HepG2 (cell line): ENCODE measurements around the gene PIP4K2C. TPM values are rescaled to one million over a fixed set of nuclear protein-coding genes. Genes with fewer than 3 reads are reported as not detected.

Experiments used
- ETV5 ChIP-seq: IDR thresholded peaks from 2 replicates; pipeline ENCODE4 v1.6.1; 2018; ENCODE audit warnings: missing biosample characterization, missing genetic modification reagents, inconsistent platforms, borderline replicate concordance
- IRX3 ChIP-seq: sonication (generic); formaldehyde crosslinking; IDR thresholded peaks from 2 replicates; pipeline ENCODE4 v1.8.1; 2023; ENCODE audit warnings: mild to moderate bottlenecking, low read depth, missing genetic modification reagents, borderline replicate concordance
- KDM5A ChIP-seq: fragments of 200-600 bp; sonication (generic); IDR thresholded peaks from 2 replicates; pipeline ENCODE4 v1.7.0; 2018; ENCODE audit warnings: antibody characterized with exemption, mild to moderate bottlenecking, low read length, borderline replicate concordance
- NFKBIZ ChIP-seq: IDR thresholded peaks from 2 replicates; pipeline ENCODE4 v1.6.1; 2018; ENCODE audit warnings: missing genetic modification reagents, missing compliant biosample characterization
- NR2F1 ChIP-seq, 2 experiments: fragments of 450-650 bp in 1 of 2; formaldehyde crosslinking in 1 of 2; IDR thresholded peaks; 2 replicates each; pipeline versions ENCODE4 v1.5.0 to v1.6.1; 2016 to 2020; ENCODE audit warnings: mild to moderate bottlenecking in 1 of 2, missing compliant biosample characterization in 1 of 2, missing genetic modification reagents in 1 of 2, moderate library complexity in 1 of 2
- SUZ12 ChIP-seq: fragments of 150-350 bp; IDR thresholded peaks from 2 replicates; pipeline ENCODE4 v1.6.1; 2014; ENCODE audit warnings: low read depth, low read length
- WIZ ChIP-seq: sonication (generic); formaldehyde crosslinking; IDR thresholded peaks from 2 replicates; pipeline ENCODE4 v1.5.1; 2020; ENCODE audit warnings: mild to moderate bottlenecking, missing genetic modification reagents
- YY1 ChIP-seq: IDR thresholded peaks from 2 replicates; pipeline ENCODE4 v1.6.1; 2011; ENCODE audit warnings: low read length, low read depth, moderate library complexity, mild to moderate bottlenecking; ENCODE audit not compliant: insufficient read depth, insufficient replicate concordance
- ZBTB20 ChIP-seq: sonication (generic); formaldehyde crosslinking; IDR thresholded peaks from 2 replicates; pipeline ENCODE4 v1.8.1; 2023; ENCODE audit warnings: missing genetic modification reagents, low read depth, mild to moderate bottlenecking, borderline replicate concordance
- ZNF331 ChIP-seq: sonication (generic); formaldehyde crosslinking; IDR thresholded peaks from 2 replicates; pipeline ENCODE4 v1.4.0; 2020; ENCODE audit warnings: missing genetic modification reagents
- ZNF343 ChIP-seq: sonication (generic); formaldehyde crosslinking; IDR thresholded peaks from 2 replicates; pipeline ENCODE4 v1.4.0; 2020; ENCODE audit warnings: mild to moderate bottlenecking, missing genetic modification reagents
- ZNF558 ChIP-seq: sonication (generic); formaldehyde crosslinking; IDR thresholded peaks from 2 replicates; pipeline ENCODE4 v1.9.0; 2022; ENCODE audit warnings: mild to moderate bottlenecking, missing genetic modification reagents, borderline replicate concordance
- polyA plus RNA-seq, 8 experiments: library from polyadenylated mRNA; depleted of rRNA in 3 of 8; stranded (reverse) in 7 of 8; unstranded in 1 of 8; fragments of >200 nt; fragmentation: Illumina TruSeq in 4 of 8; extraction: Trizol in 4 of 8; gene quantifications; 2 replicates each; pipeline versions ENCODE4 v1.2.1 to v1.2.3, GENCODE V29; 2011 to 2016; ENCODE audit warnings: low read depth in 4 of 8, missing spikeins in 1 of 8, mixed read lengths in 1 of 8; ENCODE audit not compliant: insufficient read depth in 1 of 8
- total RNA-seq, 5 experiments: library from RNA; depleted of rRNA; stranded (reverse); fragments of >200 nt; fragmentation: Illumina TruSeq; extraction: Trizol; gene quantifications; 2 replicates each; pipeline ENCODE4 v1.2.3, GENCODE V29; 2016; ENCODE audit warnings: low read depth in 1 of 5
- TF ChIP-seq, protein P1 (sequence below): sonication (generic); formaldehyde crosslinking; IDR thresholded peaks from 2 replicates; pipeline ENCODE4 v1.4.0; 2020; ENCODE audit warnings: missing genetic modification reagents, borderline replicate concordance
- TF ChIP-seq, protein P2 (sequence below): sonication (generic); formaldehyde crosslinking; IDR thresholded peaks from 2 replicates; pipeline ENCODE4 v1.4.0; 2020; ENCODE audit warnings: missing genetic modification reagents, borderline replicate concordance
- TF ChIP-seq, protein P3 (sequence below): sonication (generic); formaldehyde crosslinking; IDR thresholded peaks from 2 replicates; pipeline ENCODE4 v1.8.0; 2022; ENCODE audit warnings: missing genetic modification reagents, mild to moderate bottlenecking, borderline replicate concordance

PIP4K2C gene
- total and polyA plus RNA-seq, 2 of the 13 experiments (the other 11 are each of a cell fraction or from before 2014, with no cell fraction given) = 23.3 to 26.4 TPM

DNA sequence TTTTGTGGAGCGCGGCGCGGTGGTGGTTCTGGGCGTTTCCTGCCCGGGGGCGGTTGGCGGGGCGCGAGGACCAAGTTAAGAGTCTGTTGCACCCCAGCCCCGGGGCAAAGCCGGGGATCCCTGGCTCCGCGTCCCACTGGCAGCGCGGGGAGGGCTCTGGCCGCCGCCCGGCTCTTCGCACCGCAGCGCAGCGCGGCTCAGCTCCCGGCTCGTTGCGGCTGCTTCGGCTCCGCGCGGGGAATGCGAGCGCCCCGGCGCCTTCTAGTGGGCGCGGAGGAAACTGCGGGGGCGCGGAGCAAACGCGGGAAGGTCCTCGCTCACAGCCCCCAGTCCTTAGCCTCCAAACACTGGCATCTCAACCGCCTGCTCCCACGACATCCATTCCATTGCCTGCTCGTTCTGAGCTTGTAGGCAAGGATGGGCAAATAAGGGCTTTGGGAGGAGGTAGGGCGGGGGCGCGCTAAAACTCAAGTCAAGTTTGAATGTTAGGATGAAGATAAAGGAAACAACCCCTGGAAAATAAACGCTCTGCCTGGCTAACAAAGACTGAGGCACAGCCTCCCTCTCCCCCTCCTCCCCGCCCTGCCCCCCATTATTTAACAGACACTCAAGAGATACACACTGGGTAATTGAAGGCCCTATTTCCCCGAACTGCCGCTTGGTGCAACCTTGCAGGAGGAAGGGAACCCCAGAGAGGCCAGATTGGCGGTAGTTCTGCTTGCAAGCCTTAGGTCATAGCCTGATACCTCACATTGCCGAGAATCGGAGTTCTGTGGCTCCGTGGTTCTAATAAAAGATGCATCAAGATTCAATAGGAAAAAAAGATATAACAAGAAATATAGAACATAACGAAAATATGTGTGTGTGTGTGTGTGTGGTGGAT lies 42.2 kb downstream of the PIP4K2C start, which contains the start of gene B4GALNT1 (continued):
- TF ChIP-seq, protein P1, sequence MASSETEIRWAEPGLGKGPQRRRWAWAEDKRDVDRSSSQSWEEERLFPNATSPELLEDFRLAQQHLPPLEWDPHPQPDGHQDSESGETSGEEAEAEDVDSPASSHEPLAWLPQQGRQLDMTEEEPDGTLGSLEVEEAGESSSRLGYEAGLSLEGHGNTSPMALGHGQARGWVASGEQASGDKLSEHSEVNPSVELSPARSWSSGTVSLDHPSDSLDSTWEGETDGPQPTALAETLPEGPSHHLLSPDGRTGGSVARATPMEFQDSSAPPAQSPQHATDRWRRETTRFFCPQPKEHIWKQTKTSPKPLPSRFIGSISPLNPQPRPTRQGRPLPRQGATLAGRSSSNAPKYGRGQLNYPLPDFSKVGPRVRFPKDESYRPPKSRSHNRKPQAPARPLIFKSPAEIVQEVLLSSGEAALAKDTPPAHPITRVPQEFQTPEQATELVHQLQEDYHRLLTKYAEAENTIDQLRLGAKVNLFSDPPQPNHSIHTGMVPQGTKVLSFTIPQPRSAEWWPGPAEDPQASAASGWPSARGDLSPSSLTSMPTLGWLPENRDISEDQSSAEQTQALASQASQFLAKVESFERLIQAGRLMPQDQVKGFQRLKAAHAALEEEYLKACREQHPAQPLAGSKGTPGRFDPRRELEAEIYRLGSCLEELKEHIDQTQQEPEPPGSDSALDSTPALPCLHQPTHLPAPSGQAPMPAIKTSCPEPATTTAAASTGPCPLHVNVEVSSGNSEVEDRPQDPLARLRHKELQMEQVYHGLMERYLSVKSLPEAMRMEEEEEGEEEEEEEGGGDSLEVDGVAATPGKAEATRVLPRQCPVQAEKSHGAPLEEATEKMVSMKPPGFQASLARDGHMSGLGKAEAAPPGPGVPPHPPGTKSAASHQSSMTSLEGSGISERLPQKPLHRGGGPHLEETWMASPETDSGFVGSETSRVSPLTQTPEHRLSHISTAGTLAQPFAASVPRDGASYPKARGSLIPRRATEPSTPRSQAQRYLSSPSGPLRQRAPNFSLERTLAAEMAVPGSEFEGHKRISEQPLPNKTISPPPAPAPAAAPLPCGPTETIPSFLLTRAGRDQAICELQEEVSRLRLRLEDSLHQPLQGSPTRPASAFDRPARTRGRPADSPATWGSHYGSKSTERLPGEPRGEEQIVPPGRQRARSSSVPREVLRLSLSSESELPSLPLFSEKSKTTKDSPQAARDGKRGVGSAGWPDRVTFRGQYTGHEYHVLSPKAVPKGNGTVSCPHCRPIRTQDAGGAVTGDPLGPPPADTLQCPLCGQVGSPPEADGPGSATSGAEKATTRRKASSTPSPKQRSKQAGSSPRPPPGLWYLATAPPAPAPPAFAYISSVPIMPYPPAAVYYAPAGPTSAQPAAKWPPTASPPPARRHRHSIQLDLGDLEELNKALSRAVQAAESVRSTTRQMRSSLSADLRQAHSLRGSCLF (CRISPR knock-in tag) = no peak
- TF ChIP-seq NFKBIZ (CRISPR knock-in tag) (no peak), ZNF331 (peak; percentile 79), ZNF558 (CRISPR knock-in tag) (no peak), SUZ12 (no peak), KDM5A (no peak), WIZ (CRISPR knock-in tag) (no peak), IRX3 (CRISPR knock-in tag) (no peak), ZNF343 (CRISPR knock-in tag) (no peak), NR2F1 (CRISPR knock-in tag; IDR thresholded peaks at IDR 0.05) (0 out of 4 replicates have a peak, but pooled peaks of 1 of the 2 experiments have one; percentile 33), ZBTB20 (CRISPR knock-in tag) (0 out of 2 replicates have a peak, but pooled peaks have one; percentile 12), YY1 (peak; percentile 47), ETV5 (no peak)
- TF ChIP-seq, protein P2, sequence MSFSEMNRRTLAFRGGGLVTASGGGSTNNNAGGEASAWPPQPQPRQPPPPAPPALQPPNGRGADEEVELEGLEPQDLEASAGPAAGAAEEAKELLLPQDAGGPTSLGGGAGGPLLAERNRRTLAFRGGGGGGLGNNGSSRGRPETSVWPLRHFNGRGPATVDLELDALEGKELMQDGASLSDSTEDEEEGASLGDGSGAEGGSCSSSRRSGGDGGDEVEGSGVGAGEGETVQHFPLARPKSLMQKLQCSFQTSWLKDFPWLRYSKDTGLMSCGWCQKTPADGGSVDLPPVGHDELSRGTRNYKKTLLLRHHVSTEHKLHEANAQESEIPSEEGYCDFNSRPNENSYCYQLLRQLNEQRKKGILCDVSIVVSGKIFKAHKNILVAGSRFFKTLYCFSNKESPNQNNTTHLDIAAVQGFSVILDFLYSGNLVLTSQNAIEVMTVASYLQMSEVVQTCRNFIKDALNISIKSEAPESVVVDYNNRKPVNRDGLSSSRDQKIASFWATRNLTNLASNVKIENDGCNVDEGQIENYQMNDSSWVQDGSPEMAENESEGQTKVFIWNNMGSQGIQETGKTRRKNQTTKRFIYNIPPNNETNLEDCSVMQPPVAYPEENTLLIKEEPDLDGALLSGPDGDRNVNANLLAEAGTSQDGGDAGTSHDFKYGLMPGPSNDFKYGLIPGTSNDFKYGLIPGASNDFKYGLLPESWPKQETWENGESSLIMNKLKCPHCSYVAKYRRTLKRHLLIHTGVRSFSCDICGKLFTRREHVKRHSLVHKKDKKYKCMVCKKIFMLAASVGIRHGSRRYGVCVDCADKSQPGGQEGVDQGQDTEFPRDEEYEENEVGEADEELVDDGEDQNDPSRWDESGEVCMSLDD = 0 out of 2 replicates have a peak, but pooled peaks have one; percentile 31
- TF ChIP-seq, protein P3, sequence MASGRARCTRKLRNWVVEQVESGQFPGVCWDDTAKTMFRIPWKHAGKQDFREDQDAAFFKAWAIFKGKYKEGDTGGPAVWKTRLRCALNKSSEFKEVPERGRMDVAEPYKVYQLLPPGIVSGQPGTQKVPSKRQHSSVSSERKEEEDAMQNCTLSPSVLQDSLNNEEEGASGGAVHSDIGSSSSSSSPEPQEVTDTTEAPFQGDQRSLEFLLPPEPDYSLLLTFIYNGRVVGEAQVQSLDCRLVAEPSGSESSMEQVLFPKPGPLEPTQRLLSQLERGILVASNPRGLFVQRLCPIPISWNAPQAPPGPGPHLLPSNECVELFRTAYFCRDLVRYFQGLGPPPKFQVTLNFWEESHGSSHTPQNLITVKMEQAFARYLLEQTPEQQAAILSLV = 0 out of 2 replicates have a peak, but pooled peaks have one; percentile 47
